HG02840 (cell line): ENCODE measurements around the gene ACAA2.
"Not testable (repeated sequence)": the region's sequence is repeated elsewhere in the genome, so short reads cannot be mapped to it uniquely, and the experiment has no call there.

ENCODE experiments used
- ATAC-seq: cut with Tn5 transposase; IDR thresholded peaks from one replicate; pipeline ENCODE4 v1.9.1; 2021; ENCODE audit warnings: mild to moderate bottlenecking, moderate library complexity, moderate number of reproducible peaks; ENCODE audit not compliant: unreplicated experiment, low FRiP score

ACAA2 gene

DNA sequence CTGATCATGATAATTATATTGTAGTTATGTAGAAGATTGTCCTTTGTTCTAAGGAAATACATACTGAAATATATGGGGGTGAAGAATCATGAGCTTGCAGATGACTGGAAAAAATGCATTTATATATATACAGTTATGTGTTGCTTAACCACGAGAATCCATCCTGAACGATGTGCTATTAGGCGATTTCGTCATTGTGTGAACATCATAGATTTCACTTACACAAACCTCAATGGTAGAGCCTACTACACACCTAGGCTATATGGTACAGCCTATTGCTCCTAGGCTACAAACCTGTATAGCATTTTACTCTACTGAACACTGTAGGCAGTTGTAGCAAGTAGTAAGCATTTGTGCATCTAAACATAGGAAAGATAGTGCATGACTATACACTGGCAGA lies 2.6 kb upstream of the ACAA2 start:
- ATAC-seq = no peak

DNA sequence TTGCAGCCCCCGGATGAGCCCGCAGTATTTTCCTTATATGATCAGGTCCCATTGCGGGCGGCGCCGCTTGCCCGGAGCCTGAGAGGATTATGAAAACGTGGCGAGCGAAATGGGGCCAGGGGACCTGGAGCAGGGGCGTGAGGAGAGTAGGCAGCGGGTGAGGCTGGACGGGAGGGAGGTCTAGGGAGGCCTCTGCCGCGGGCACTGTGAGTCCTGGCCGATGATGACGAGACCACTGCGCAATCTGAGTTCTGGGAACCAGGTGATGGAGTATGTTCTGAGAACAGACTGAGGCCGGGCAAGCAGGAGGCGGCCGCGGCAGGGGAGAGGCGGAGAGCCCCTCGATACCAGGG lies 790 bp upstream of the ACAA2 start:
- ATAC-seq = peak; percentile 31

DNA sequence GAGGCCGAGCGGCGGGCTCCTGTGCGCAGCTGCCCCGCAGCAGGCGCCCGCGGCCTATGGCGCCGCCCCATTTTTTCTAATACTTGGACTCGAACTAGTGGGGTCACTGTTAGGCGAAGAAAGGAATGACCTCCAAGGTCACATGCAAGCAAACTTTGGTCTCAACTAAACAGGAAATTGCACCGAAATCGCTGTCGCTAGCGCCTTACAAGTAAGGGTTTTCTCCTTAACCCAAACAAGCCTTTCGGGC lies 339 bp downstream of the ACAA2 start:
- ATAC-seq = peak; percentile 20

GRCh38 chr18:49812286-49813068 lies 856 bp downstream of the ACAA2 start:
- no peak for ATAC-seq

- no peak for ATAC-seq
Measured at GRCh38 chr18:49811151-49811938, 2.0 kb downstream of the ACAA2 start.

DNA sequence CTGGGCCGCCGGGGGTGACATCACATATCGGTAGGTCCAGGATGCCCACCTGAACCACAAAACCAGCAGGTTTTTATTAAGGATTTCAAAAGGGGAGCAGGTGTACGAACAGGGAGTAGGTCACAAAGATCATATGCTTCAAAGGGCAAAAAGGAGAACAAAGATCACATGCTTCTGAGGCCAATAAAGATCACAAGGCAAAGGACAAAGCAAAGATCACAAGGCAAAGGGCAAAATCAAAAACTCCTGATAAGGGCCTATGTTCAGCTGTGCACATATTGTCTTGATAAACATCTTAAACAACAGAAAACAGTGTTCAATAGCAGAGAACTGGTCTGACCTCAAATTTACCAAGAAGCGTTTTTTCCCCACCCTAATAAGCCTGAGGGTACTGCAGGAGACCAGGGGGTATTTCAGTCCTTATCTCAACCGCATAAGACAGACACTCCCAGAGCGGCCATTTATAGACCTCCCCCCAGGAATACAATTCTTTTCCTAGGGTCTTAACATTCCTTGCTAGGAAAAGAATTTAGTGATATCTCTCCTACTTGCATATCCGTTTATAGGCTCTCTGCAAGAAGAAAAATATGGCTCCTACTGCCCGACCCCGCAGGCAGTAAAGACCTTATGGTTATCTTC lies 4.7 kb downstream of the ACAA2 start:
- not testable (repeated sequence) for ATAC-seq

DNA sequence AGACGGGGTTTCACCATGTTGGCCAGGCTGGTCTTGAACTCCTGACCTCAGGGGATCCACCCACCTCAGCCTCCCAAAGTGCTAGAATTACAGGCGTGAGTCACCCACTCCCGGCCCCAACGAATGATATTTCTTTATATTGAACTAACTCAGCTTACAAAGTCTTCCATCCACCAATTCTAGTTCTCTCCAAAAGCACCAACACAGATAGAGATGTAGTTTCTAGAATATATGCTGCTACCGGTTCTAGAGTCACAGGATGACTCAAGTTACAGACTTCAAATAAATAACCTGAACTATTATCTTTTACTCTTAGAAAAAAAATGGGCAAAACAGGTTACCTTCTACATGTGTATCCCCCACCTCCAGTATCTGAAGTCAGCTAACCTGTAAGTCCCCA lies 9.2 kb downstream of the ACAA2 start:
- no peak for ATAC-seq

GRCh38 chr18:49802623-49803022 lies 10.7 kb downstream of the ACAA2 start:
- no peak for ATAC-seq

- not testable (repeated sequence) for ATAC-seq
Measured at GRCh38 chr18:49800491-49800890, 12.8 kb downstream of the ACAA2 start.

GRCh38 chr18:49799806-49800205 lies 13.5 kb downstream of the ACAA2 start:
- not testable (repeated sequence) for ATAC-seq

GRCh38 chr18:49798001-49798400 lies 15.3 kb downstream of the ACAA2 start:
- ATAC-seq = no peak

- ATAC-seq = no peak
Measured at GRCh38 chr18:49795612-49796552, 17.5 kb downstream of the ACAA2 start.

GRCh38 chr18:49794743-49795142 lies 18.6 kb downstream of the ACAA2 start:
- ATAC-seq = no peak

GRCh38 chr18:49789560-49790134 lies 23.7 kb downstream of the ACAA2 start:
- ATAC-seq = not testable (repeated sequence)

GRCh38 chr18:49788327-49788898 lies 24.9 kb downstream of the ACAA2 start:
- no peak for ATAC-seq

DNA sequence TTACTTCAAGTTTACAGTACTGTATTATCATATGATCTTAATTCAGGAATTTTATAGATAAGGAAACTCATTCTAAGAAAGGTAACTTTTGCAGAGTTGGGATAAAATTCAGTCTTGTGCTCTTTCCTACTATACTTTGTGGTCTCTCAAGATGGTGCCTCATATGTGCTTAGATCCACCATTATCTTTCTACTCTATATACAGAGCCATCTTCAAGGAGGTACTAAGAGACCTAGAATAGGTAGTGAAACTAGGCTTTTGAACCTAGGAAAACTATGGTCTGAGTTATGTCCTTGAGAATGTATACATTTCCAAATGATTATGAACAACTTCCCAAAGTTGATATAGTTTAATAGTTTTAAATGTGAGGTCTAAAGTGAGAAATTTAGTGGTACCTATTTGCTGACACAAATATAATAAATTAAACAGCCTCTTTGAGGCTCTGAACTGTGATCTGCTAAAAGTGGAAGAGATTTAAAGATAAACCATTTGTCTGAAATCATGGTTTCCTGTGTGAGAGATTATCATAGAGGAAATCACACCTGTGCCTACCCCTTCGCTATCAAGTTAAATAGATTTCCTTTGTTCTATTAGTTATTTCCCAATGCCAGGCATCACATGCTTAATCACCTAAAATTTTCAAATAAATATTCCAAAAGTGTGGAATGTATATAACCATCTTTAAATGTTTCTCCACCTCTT lies 27.2 kb downstream of the ACAA2 start:
- ATAC-seq = no peak

- ATAC-seq = no peak
Measured at GRCh38 chr18:49784427-49785185, 28.7 kb downstream of the ACAA2 start.

DNA sequence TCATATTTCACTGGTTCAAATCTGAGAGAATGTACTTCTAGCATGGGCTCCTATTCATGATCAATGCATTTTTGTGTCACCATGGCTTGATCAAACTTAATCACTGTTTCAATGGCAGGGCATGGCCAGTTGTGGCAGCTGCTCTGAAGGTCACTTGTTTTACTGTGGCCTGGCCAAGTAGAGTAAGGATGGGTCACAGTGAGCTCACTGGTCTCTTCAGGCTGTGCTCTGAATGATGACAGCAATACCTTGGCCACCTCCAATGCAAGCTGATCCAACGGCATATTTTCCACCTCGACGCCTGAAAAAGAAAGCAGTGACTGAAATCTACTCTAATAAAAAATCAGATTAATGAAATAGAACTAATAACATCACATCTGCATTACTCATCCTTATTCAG lies 29.7 kb downstream of the ACAA2 start:
- ATAC-seq = not testable (repeated sequence)
